CD4-positive, alpha-beta T cell treated with Interleukin-2 at 100 ng/mL for 4 hours (primary cell): ENCODE results near the gene GAGE2A.
"Not testable (repeated sequence)": the region's sequence is repeated elsewhere in the genome, so short reads cannot be mapped to it uniquely, and the experiment has no call there.

Source experiments
- DNase-seq: peaks from one replicate; pipeline ENCODE4 v3.0.0-alpha.2; 2020; ENCODE audit warnings: low spot score

Gene GAGE2A

GRCh38 chrX:49589196-49589595 lies at the start of gene GAGE2A:
Gene GAGE2A (plus strand): TSS chrX:49589496. CDS start chrX:49590651, 1,155 bp downstream.
- DNase-seq: not testable (repeated sequence)

GRCh38 chrX:49541433-49541832 lies 47.9 kb upstream of the GAGE2A start, which contains the start of gene GAGE12D:
Gene GAGE12D (plus strand): TSS chrX:49541733. CDS start chrX:49542888, 1,155 bp downstream.
- not testable (repeated sequence) for DNase-seq

- not testable (repeated sequence) for DNase-seq
These were observed 38.3 kb upstream of the GAGE2A start, which contains the start of gene GAGE12E for GRCh38 chrX:49550989-49551388. Gene GAGE12E (plus strand): TSS chrX:49551289. CDS start chrX:49552444, 1,155 bp downstream.

GRCh38 chrX:49560542-49560941 lies 28.8 kb upstream of the GAGE2A start, which contains the start of gene GAGE12F:
Gene GAGE12F (plus strand): TSS chrX:49560842. CDS start chrX:49561997, 1,155 bp downstream.
- DNase-seq: not testable (repeated sequence)

- DNase-seq: not testable (repeated sequence)
These were observed 20.6 kb upstream of the GAGE2A start for GRCh38 chrX:49568728-49569127.

- not testable (repeated sequence) for DNase-seq
These were observed 20.1 kb upstream of the GAGE2A start for GRCh38 chrX:49569152-49569551.

GRCh38 chrX:49570100-49570499 lies 19.2 kb upstream of the GAGE2A start, which contains the start of gene GAGE12G:
Gene GAGE12G (plus strand): TSS chrX:49570400. CDS start chrX:49571555, 1,155 bp downstream.
- DNase-seq: not testable (repeated sequence)

- not testable (repeated sequence) for DNase-seq
These were observed 9.6 kb upstream of the GAGE2A start, which contains the start of gene GAGE12H for GRCh38 chrX:49579649-49580048. Gene GAGE12H (plus strand): TSS chrX:49579949. CDS start chrX:49581104, 1,155 bp downstream.

- DNase-seq: not testable (repeated sequence)
These were observed 628 bp downstream of the GAGE2A start for GRCh38 chrX:49589769-49590478.

- DNase-seq: not testable (repeated sequence)
These were observed 1.2 kb downstream of the GAGE2A start for GRCh38 chrX:49590488-49590887.

GRCh38 chrX:49598720-49599119 lies 9.4 kb downstream of the GAGE2A start, which contains the start of gene GAGE1:
Gene GAGE1 (plus strand): TSS chrX:49599020. CDS start chrX:49600175, 1,155 bp downstream.
- not testable (repeated sequence) for DNase-seq

GRCh38 chrX:49610718-49611310 lies 21.5 kb downstream of the GAGE2A start:
- no peak for DNase-seq

- DNase-seq: no peak
These were observed 29.3 kb downstream of the GAGE2A start for GRCh38 chrX:49618574-49618973.

- DNase-seq: no peak
These were observed 37.9 kb downstream of the GAGE2A start for GRCh38 chrX:49627086-49627777.

GRCh38 chrX:49644991-49645637 lies 55.8 kb downstream of the GAGE2A start:
- no peak for DNase-seq
